K562 (cell line): ENCODE measurements around the gene C6orf62. TPM values are rescaled to one million over a fixed set of nuclear protein-coding genes. Genes with fewer than 3 reads are reported as not detected.

ENCODE experiments used
- ATAC-seq: fragments of 200-7000 bp; cut with Tn5 transposase; 3 replicates; pipeline ENCODE4 v1.9.1; 2020; ENCODE audit warnings: moderate library complexity
- BruUV-seq: library from RNA; stranded (reverse); fragments of 400-500 nt; replicated peaks from 2 replicates; lab custom pipeline; 2021; lab: Mats Ljungman, UMichigan
- CTCF ChIA-PET: fragments of 300-600 bp; formaldehyde crosslinking; extraction: SDS; loops from one replicate; lab custom pipeline; 2021; ENCODE audit warnings: low intra/inter-chr PET ratio; lab: Yijun Ruan, JAX
- POLR2A ChIA-PET: fragments of 300-600, 350-650 bp; sonication (Branson Sonifier 250); formaldehyde crosslinking; extraction: SDS; loops from one replicate; lab custom pipeline; 2021; ENCODE audit warnings: antibody characterized with exemption, inconsistent platforms; lab: Yijun Ruan, JAX
- DNase-seq, 4 experiments: peaks; one replicate each; pipeline versions ENCODE4 v3.0.0 to v3.0.0-alpha.2; 2011 to 2018; ENCODE audit warnings: low spot score in 3 of 4, mixed read lengths in 3 of 4; ENCODE audit errors: extremely low read depth in 1 of 4
- FAIRE-seq: peaks from 2 replicates; lab custom pipeline; 2011; peaks lifted over from hg19 to GRCh38; lab: Jason Lieb, UNC
- H2AFZ ChIP-seq: 2 replicates; pipeline ENCODE4 v1.6.0; 2011; ENCODE audit warnings: low read depth, low read length, control low read depth, inconsistent platforms
- H3K27ac ChIP-seq: fragments of 200-600 bp; 3 replicates; pipeline ENCODE4 v1.8.0; 2011; ENCODE audit warnings: low read depth, mild to moderate bottlenecking, control low read depth, inconsistent platforms, low read length, moderate library complexity, mixed read lengths; ENCODE audit errors: extremely low read depth
- H3K27me3 ChIP-seq, 2 experiments: fragments of 300-600 bp in 1 of 2; 2 replicates in 1 of 2; 3 replicates in 1 of 2; pipeline versions ENCODE4 v1.6.0 to v1.8.0; 2011; ENCODE audit warnings: inconsistent platforms in 2 of 2, low read length in 2 of 2, mild to moderate bottlenecking in 1 of 2, mixed read lengths in 1 of 2, moderate library complexity in 1 of 2; ENCODE audit not compliant: control insufficient read depth in 2 of 2, insufficient read depth in 2 of 2
- H3K36me3 ChIP-seq: fragments of 300-600 bp; 3 replicates; pipeline ENCODE4 v1.8.0; 2011; ENCODE audit warnings: mild to moderate bottlenecking, low read length, inconsistent platforms; ENCODE audit not compliant: control insufficient read depth, insufficient read depth
- H3K4me1 ChIP-seq, 2 experiments: fragments of 200-600 bp in 1 of 2; replicated peaks in 1 of 2; 2 replicates in 1 of 2; 3 replicates in 1 of 2; pipeline versions ENCODE4 v1.5.1 to v1.8.0; 2011; ENCODE audit warnings: inconsistent platforms in 2 of 2, low read length in 2 of 2, mild to moderate bottlenecking in 1 of 2, mixed read lengths in 1 of 2, moderate library complexity in 1 of 2; ENCODE audit not compliant: control insufficient read depth in 2 of 2, insufficient read depth in 2 of 2
- H3K4me2 ChIP-seq: 2 replicates; pipeline ENCODE4 v1.6.1; 2011; ENCODE audit warnings: low read length, control low read depth, inconsistent platforms, mixed read lengths; ENCODE audit not compliant: insufficient read depth
- H3K4me3 ChIP-seq: fragments of 200-600 bp; sonication (generic), shearing (Covaris generic); 2 replicates; pipeline ENCODE4 v1.5.1; 2016; ENCODE audit warnings: control low read depth, inconsistent platforms
- H3K79me2 ChIP-seq: fragments of 200-600 bp; 3 replicates; pipeline ENCODE4 v1.8.0; 2011; ENCODE audit warnings: low read length, inconsistent platforms; ENCODE audit not compliant: control insufficient read depth, insufficient read depth
- H3K9ac ChIP-seq, 2 experiments: 2 replicates each; pipeline versions ENCODE4 v1.6.0 to v1.6.1; 2011; ENCODE audit warnings: low read depth in 2 of 2, low read length in 2 of 2, control low read depth in 1 of 2, inconsistent platforms in 1 of 2, mild to moderate bottlenecking in 1 of 2, mixed read lengths in 1 of 2; ENCODE audit not compliant: insufficient read depth in 1 of 2
- H3K9me1 ChIP-seq: one replicate; pipeline ENCODE4 v1.6.0; 2011; ENCODE audit warnings: inconsistent platforms, mild to moderate bottlenecking, low read length, moderate library complexity; ENCODE audit not compliant: control insufficient read depth, insufficient read depth
- H3K9me3 ChIP-seq: replicated peaks from 2 replicates; pipeline ENCODE4 v1.5.1; 2011; ENCODE audit warnings: low read depth, low read length, inconsistent platforms; ENCODE audit not compliant: control insufficient read depth, insufficient read depth
- H4K20me1 ChIP-seq: replicated peaks from 2 replicates; pipeline ENCODE4 v1.6.1; 2011; ENCODE audit warnings: low read length, inconsistent platforms, mixed read lengths; ENCODE audit not compliant: control insufficient read depth, insufficient read depth
- ARHGAP35 ChIP-seq: fragments of 450-650 bp; IDR thresholded peaks from 2 replicates; pipeline ENCODE4 v1.6.1; 2018; ENCODE audit not compliant: partially characterized antibody
- E2F3 ChIP-seq: fragments of 250-450 bp; sonication (Bioruptor Pico); IDR thresholded peaks from 2 replicates; pipeline ENCODE4 v1.4.0; 2020; ENCODE audit warnings: mild to moderate bottlenecking
- EGR1 ChIP-seq: fragments of 450-650 bp; conservative IDR thresholded peaks from 2 replicates; pipeline ENCODE4 v1.6.1; 2017; ENCODE audit warnings: mild to moderate bottlenecking
- HCFC1 ChIP-seq: IDR thresholded peaks from 2 replicates; pipeline ENCODE4 v1.6.1; 2012; ENCODE audit warnings: low read depth, low read length, improper control_type of control experiment
- ILK ChIP-seq: fragments of 450-650 bp; IDR thresholded peaks from 2 replicates; pipeline ENCODE4 v1.6.1; 2016; ENCODE audit warnings: missing genetic modification characterization, low read depth, mild to moderate bottlenecking, missing compliant biosample characterization, moderate library complexity, borderline replicate concordance
- KHSRP ChIP-seq: fragments of 450-650 bp; IDR thresholded peaks from 2 replicates; pipeline ENCODE4 v1.6.1; 2017
- MTF1 ChIP-seq: fragments of 250-450 bp; sonication (Bioruptor Pico); IDR thresholded peaks from 2 replicates; pipeline ENCODE4 v1.9.0; 2021; ENCODE audit warnings: moderate library complexity, mild to moderate bottlenecking, inconsistent platforms, borderline replicate concordance
- NFE2L1 ChIP-seq: fragments of 450-650 bp; IDR thresholded peaks from 2 replicates; pipeline ENCODE4 v1.6.1; 2016; ENCODE audit warnings: missing genetic modification characterization, low read depth, mild to moderate bottlenecking, missing compliant biosample characterization, moderate library complexity, borderline replicate concordance
- RFX7 ChIP-seq: fragments of 250-450 bp; sonication (Bioruptor Pico); IDR thresholded peaks from 2 replicates; pipeline ENCODE4 v1.5.1; 2021; ENCODE audit warnings: mild to moderate bottlenecking
- SPI1 ChIP-seq: IDR thresholded peaks from 2 replicates; pipeline ENCODE4 v1.6.1; 2011; ENCODE audit warnings: low read depth, low read length, control low read depth, borderline replicate concordance
- ZFP30 ChIP-seq: fragments of 250-450 bp; sonication (Bioruptor Pico); IDR thresholded peaks from 2 replicates; pipeline ENCODE4 v1.8.0; 2022; ENCODE audit warnings: moderate library complexity, mild to moderate bottlenecking, inconsistent platforms, borderline replicate concordance
- ZNF124 ChIP-seq: sonication (generic); formaldehyde crosslinking; IDR thresholded peaks from 2 replicates; pipeline ENCODE4 v1.8.1; 2022; ENCODE audit warnings: missing genetic modification reagents
- ZNF239 ChIP-seq: fragments of 250-450 bp; sonication (Bioruptor Pico); IDR thresholded peaks from 2 replicates; pipeline ENCODE4 v1.4.0; 2020; ENCODE audit warnings: mild to moderate bottlenecking
- ZNF316 ChIP-seq: fragments of 450-650 bp; IDR thresholded peaks from 2 replicates; pipeline ENCODE4 v1.6.1; 2016
- ZNF717 ChIP-seq: fragments of 250-450 bp; sonication (Bioruptor Pico); IDR thresholded peaks from 2 replicates; pipeline ENCODE4 v1.5.0; 2021
- WGBS: fragments of 100-300 bp; shearing (Covaris generic); methylation state at CpG from one replicate; pipeline ENCODE4 v1.1.6; 2016; ENCODE audit warnings: low coverage, mixed read lengths; ENCODE audit not compliant: insufficient coverage; ENCODE audit errors: missing lambda C conversion rate; 5-methylcytosine and 5-hydroxymethylcytosine counted together
- in situ Hi-C: fragments of 300-500 bp; cut with MboI; formaldehyde crosslinking; loops from 4 replicates; pipeline ENCODE4 v1.15.0; 2018; ENCODE audit warnings: inconsistent platforms, mixed read lengths
- intact Hi-C: fragments of 100-400 bp; cut with micrococcal nuclease; formaldehyde crosslinking; loops from 2 replicates; pipeline ENCODE4 v1.14.2; 2022
- polyA plus RNA-seq, 8 experiments: library from polyadenylated mRNA; depleted of rRNA in 4 of 8; stranded (reverse) in 5 of 8; unstranded in 3 of 8; fragments of >200 nt; fragmentation: Nextera tagmentation in 2 of 8; fragmentation: Illumina TruSeq in 1 of 8; extraction: Ambion mirVana in 2 of 8; extraction: Trizol in 1 of 8; gene quantifications; 2 replicates each; pipeline versions ENCODE4 v1.2.1 to v1.2.3, GENCODE V29; 2011 to 2014; ENCODE audit warnings: inconsistent platforms in 1 of 8, missing spikeins in 1 of 8
- total RNA-seq, 7 experiments: library from RNA; depleted of rRNA in 6 of 7; stranded (reverse); fragments of >200 nt in 6 of 7; fragmentation: Illumina TruSeq in 2 of 7; extraction: Trizol in 2 of 7; gene quantifications; 2 replicates each; pipeline versions ENCODE4 v1.2.1 to v1.2.3, GENCODE V29; 2011 to 2021; ENCODE audit warnings: low replicate concordance in 1 of 7
- TF ChIP-seq, protein P1 (sequence below): fragments of 450-650 bp; formaldehyde crosslinking; IDR thresholded peaks from 2 replicates; pipeline ENCODE4 v1.4.0; 2022; ENCODE audit warnings: mild to moderate bottlenecking, moderate library complexity

C6orf62 gene
- total and polyA plus RNA-seq, 9 of the 15 experiments (the other 6 are each of a cell fraction or from before 2014, with no cell fraction given) = 48.5 to 579 (median 111) TPM

DNA sequence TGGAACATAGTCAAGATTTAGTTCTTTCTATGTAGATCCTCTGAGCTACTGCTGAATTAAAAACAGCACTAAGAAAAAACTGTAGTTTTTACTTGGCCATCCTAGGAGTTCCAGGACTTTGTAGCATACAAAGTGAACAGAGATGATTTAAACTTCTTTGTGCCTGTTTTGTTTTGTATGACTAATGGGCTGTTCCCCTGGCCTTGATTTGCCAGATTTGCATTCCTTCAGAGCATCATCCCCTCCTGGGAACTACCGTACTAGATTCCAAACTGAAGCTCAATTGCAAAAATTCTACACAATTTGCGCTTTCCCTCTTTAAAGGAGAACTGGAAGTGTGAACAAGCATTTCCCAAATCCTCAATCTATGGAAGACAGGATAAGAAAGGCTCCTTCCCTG is 29.0 kb downstream of the C6orf62 start:
- DNase-seq (no peak), ATAC-seq (no peak), FAIRE-seq (no peak)
- no peak overlapping the region for H3K4me2 ChIP-seq
- H3K4me3 ChIP-seq = no peak overlapping the region
- intact Hi-C loops (no loop called here), in situ Hi-C loops (no loop called here)
- no peak overlapping the region for H2AFZ ChIP-seq
- H4K20me1 ChIP-seq = no peaks in the 10 kb centered on the region
- H3K27me3 ChIP-seq = no peaks in the 10 kb centered on the region
- POLR2A ChIA-PET = interaction anchor here (0.8 to 1.5 kb wide), 2 partner anchors 13 to 28 kb away, joined by 3 to 4 read pairs; no protein-coding TSS in a partner anchor
- CTCF ChIA-PET = no interaction called here
- peaks cover 3% of the 10 kb centered on the region; the same call in 2 of the 3 replicates for H3K36me3 ChIP-seq
- 81% methylated on average over 2 of the region's 2 CpGs for WGBS
- no peaks in the 10 kb centered on the region for H3K9me3 ChIP-seq
- no peak overlapping the region for H3K27ac ChIP-seq
- peaks cover under 1% of the 10 kb centered on the region; the same call in 1 of the 3 replicates for H3K79me2 ChIP-seq
- H3K4me1 ChIP-seq = no peaks in the 10 kb centered on the region
- H3K9me1 ChIP-seq = no peaks in the 10 kb centered on the region
- H3K9ac ChIP-seq = no peak overlapping the region
- TF ChIP-seq, protein P1, sequence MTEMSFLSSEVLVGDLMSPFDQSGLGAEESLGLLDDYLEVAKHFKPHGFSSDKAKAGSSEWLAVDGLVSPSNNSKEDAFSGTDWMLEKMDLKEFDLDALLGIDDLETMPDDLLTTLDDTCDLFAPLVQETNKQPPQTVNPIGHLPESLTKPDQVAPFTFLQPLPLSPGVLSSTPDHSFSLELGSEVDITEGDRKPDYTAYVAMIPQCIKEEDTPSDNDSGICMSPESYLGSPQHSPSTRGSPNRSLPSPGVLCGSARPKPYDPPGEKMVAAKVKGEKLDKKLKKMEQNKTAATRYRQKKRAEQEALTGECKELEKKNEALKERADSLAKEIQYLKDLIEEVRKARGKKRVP (CRISPR knock-in tag) = no peak
- TF ChIP-seq ZFP30 (CRISPR knock-in tag) = no peak
- no peak for TF ChIP-seq NFE2L1 (tag)
- TF ChIP-seq ZNF717 (CRISPR knock-in tag) = no peak
- TF ChIP-seq EGR1 = no peak
- no peak for TF ChIP-seq MTF1
- TF ChIP-seq KHSRP = no peak
- no peak for TF ChIP-seq HCFC1
- no peak for TF ChIP-seq ZNF316
- TF ChIP-seq SPI1 = no peak
- no peak for TF ChIP-seq ZNF124 (CRISPR knock-in tag)
- no peak for TF ChIP-seq ARHGAP35
- no peak for TF ChIP-seq ILK
- no peak for TF ChIP-seq RFX7 (CRISPR knock-in tag)
- no peak for TF ChIP-seq ZNF239
- no peak for TF ChIP-seq E2F3
- no TSS peak for BruUV-seq
